ENCODE measurements around the gene PTGES. TPM values are rescaled to one million over a fixed set of nuclear protein-coding genes. Genes with fewer than 3 reads are reported as not detected.

PTGES gene
- polyA plus RNA-seq, 3 donors, result 0.29 to 1.8 (median 0.84) TPM

- no peaks in the 10 kb centered on the region for H4K20me1 ChIP-seq (ENCODE audit: insufficient read depth, low read length)
- H3K4me3 ChIP-seq (replicated peaks in 1 of 3; ENCODE audit: low read depth in 2 of 3, low read length in 3 of 3), result no peak overlapping the region
- no peak overlapping the region for H3K9ac ChIP-seq (ENCODE audit: insufficient read depth, low read length, poor library complexity, severe bottlenecking)
- H3K36me3 ChIP-seq (replicated peaks in 1 of 2; ENCODE audit: control insufficient read depth in 1 of 2, insufficient read depth in 2 of 2, low read length in 2 of 2), result no peaks in the 10 kb centered on the region
- WGBS (ENCODE audit: insufficient coverage), result 86% methylated on average over 4 of the region's 6 CpGs
- peaks cover 0 to 8% of the 10 kb centered on the region in 2 donors for H3K27me3 ChIP-seq (ENCODE audit: control insufficient read depth in 2 of 2, insufficient read depth in 2 of 2, low read length in 2 of 2)
- intact Hi-C loops (cut with micrococcal nuclease), result no loop called here
- no peak overlapping the region for H3K27ac Mint-ChIP-seq
- H3K9me3 Mint-ChIP-seq, result peaks cover 0 to 3% (median 0%) of the 10 kb centered on the region in 7 donors
- peaks cover 6 to 16% of the 10 kb centered on the region in 2 donors for H3K4me1 ChIP-seq (ENCODE audit: control insufficient read depth in 1 of 2, insufficient read depth in 2 of 2, low read length in 2 of 2)
- no peak overlapping the region for H2AFZ ChIP-seq (ENCODE audit: insufficient read depth, low read depth, low read length, poor library complexity, severe bottlenecking)
- H3K9me3 ChIP-seq (replicated peaks in 1 of 2; ENCODE audit: control insufficient read depth in 1 of 2, insufficient read depth in 1 of 2, low read length in 2 of 2), result no peaks in the 10 kb centered on the region
- no peak overlapping the region for H3K4me3 Mint-ChIP-seq
- no peak for DNase-seq
- peaks cover 4 to 9% of the 10 kb centered on the region in 2 donors for H3K36me3 Mint-ChIP-seq
- no peak for TF ChIP-seq CTCF (IDR thresholded peaks at IDR 0.05)
- H3K4me2 ChIP-seq (replicated peaks; ENCODE audit: extremely low read depth, low read length, poor library complexity, severe bottlenecking), result no peak overlapping the region
- peaks cover 15% of the 10 kb centered on the region for H3K4me1 Mint-ChIP-seq
- peaks cover 11 to 49% (median 15%) of the 10 kb centered on the region in 3 donors for H3K27me3 Mint-ChIP-seq (ENCODE audit: low read depth in 3 of 3)
- H3K27ac ChIP-seq (ENCODE audit: low read depth in 1 of 2, low read length in 2 of 2), result no peak overlapping the region
- H3K79me2 ChIP-seq (ENCODE audit: insufficient read depth, low read length), result no peaks in the 10 kb centered on the region
Observed at GRCh38 chr9:129735546-129735945, 17.3 kb downstream of the PTGES start.

DNA sequence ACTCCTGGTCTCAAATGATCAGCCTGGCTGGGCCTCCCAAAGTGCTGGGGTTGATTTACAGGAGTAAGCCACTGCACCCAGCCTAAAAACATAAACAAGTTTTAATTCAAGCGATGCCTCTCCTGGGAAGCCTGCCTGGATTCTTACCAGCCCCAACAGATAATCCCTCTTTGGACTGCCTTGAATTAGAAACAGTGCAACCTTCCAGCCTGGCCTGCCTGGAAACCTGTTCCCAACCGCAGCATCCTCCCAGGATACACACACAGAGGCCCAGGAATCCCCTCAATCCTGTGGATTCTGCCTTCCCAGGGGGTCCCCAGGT lies 19.2 kb downstream of the PTGES start:
- intact Hi-C loops (cut with micrococcal nuclease), result loop anchor here in 1 of 2 donors (5.0 kb wide), 1 partner anchor 91 kb away; the partner anchor contains the start of gene ASB6
- H3K36me3 ChIP-seq (replicated peaks in 1 of 2; ENCODE audit: control insufficient read depth in 1 of 2, insufficient read depth in 2 of 2, low read length in 2 of 2), result no peaks in the 10 kb centered on the region
- WGBS (ENCODE audit: insufficient coverage), result 86% methylated on average over 1 of the region's 2 CpGs
- Mint-ChIP-seq H3K36me3 (peaks cover 4 to 5% of the 10 kb centered on the region in 2 donors), H3K27ac (peak overlapping the region in 1 of 7 donors; percentile 11), H3K9me3 (peaks cover 0 to 3% (median 0%) of the 10 kb centered on the region in 7 donors), H3K4me3 (peak overlapping the region in 1 of 2 donors; percentile 20), H3K4me1 (peaks cover 11% of the 10 kb centered on the region), H3K27me3 (ENCODE audit: low read depth in 3 of 3) (peaks cover 15 to 49% (median 16%) of the 10 kb centered on the region in 3 donors)
- no peak overlapping the region for H3K4me2 ChIP-seq (replicated peaks; ENCODE audit: extremely low read depth, low read length, poor library complexity, severe bottlenecking)
- no peaks in the 10 kb centered on the region for H3K79me2 ChIP-seq (ENCODE audit: insufficient read depth, low read length)
- H3K27ac ChIP-seq (ENCODE audit: low read depth in 1 of 2, low read length in 2 of 2), result no peak overlapping the region
- H3K4me1 ChIP-seq (ENCODE audit: control insufficient read depth in 1 of 2, insufficient read depth in 2 of 2, low read length in 2 of 2), result peaks cover 6 to 16% of the 10 kb centered on the region in 2 donors
- no peaks in the 10 kb centered on the region for H4K20me1 ChIP-seq (ENCODE audit: insufficient read depth, low read length)
- no peaks in the 10 kb centered on the region for H3K9me3 ChIP-seq (replicated peaks in 1 of 2; ENCODE audit: control insufficient read depth in 1 of 2, insufficient read depth in 1 of 2, low read length in 2 of 2)
- DNase-seq, result no peak
- H3K27me3 ChIP-seq (ENCODE audit: control insufficient read depth in 2 of 2, insufficient read depth in 2 of 2, low read length in 2 of 2), result peaks cover 0 to 8% of the 10 kb centered on the region in 2 donors
- no peak overlapping the region for H3K4me3 ChIP-seq (replicated peaks in 1 of 3; ENCODE audit: low read depth in 2 of 3, low read length in 3 of 3)
- H2AFZ ChIP-seq (ENCODE audit: insufficient read depth, low read depth, low read length, poor library complexity, severe bottlenecking), result no peak overlapping the region
- no peak overlapping the region for H3K9ac ChIP-seq (ENCODE audit: insufficient read depth, low read length, poor library complexity, severe bottlenecking)
- no peak for TF ChIP-seq CTCF (IDR thresholded peaks at IDR 0.05)
